ENCODE data around the gene AFG1L.
"Not testable (repeated sequence)": the region's sequence is repeated elsewhere in the genome, so short reads cannot be mapped to it uniquely, and the experiment has no call there.

Gene AFG1L

GRCh38 chr6:108294297-108294726 lies 542 bp upstream of the AFG1L start:
- Histone ChIP-seq H3K27ac (replicated peaks) (peak overlapping the region; percentile 98), H3K4me3 (replicated peaks; ENCODE audit: insufficient read depth, low read length) (peak overlapping the region; percentile 46), H3K27me3 (ENCODE audit: insufficient read depth, poor library complexity, severe bottlenecking) (no peaks in the 10 kb centered on the region)
- DNase-seq (ENCODE audit: low read depth in 1 of 2, low spot score in 1 of 2) = peak in 1 of 2 experiments; percentile 31
- TF ChIP-seq SPI1 (IDR thresholded peaks at IDR 0.05; ENCODE audit: borderline replicate concordance, low read depth) = no peak

GRCh38 chr6:108295676-108296075 lies 822 bp downstream of the AFG1L start:
- Histone ChIP-seq H3K4me3 (replicated peaks; ENCODE audit: insufficient read depth, low read length) (peak overlapping the region; percentile 46), H3K27ac (replicated peaks) (peak overlapping the region; percentile 98), H3K27me3 (ENCODE audit: insufficient read depth, poor library complexity, severe bottlenecking) (no peaks in the 10 kb centered on the region)
- TF ChIP-seq GABPA (IDR thresholded peaks at IDR 0.05; ENCODE audit: low read depth) (no peak), POLR2AphosphoS5 (IDR thresholded peaks at IDR 0.05; ENCODE audit: low read depth) (no peak), SPI1 (IDR thresholded peaks at IDR 0.05; ENCODE audit: borderline replicate concordance, low read depth) (no peak), CTCF (IDR thresholded peaks at IDR 0.05; ENCODE audit: insufficient read depth, low read length) (no peak), REST (IDR thresholded peaks at IDR 0.05; ENCODE audit: insufficient replicate concordance, low read depth) (no peak)
- peak in 1 of 2 experiments; percentile 15 for DNase-seq (ENCODE audit: low read depth in 1 of 2, low spot score in 1 of 2)

- no peak overlapping the region for H3K4me3 ChIP-seq (replicated peaks; ENCODE audit: insufficient read depth, low read length)
- no peaks in the 10 kb centered on the region for H3K27me3 ChIP-seq (ENCODE audit: insufficient read depth, poor library complexity, severe bottlenecking)
- no peak overlapping the region for H3K27ac ChIP-seq (replicated peaks)
- no peak for DNase-seq (ENCODE audit: low read depth in 1 of 2, low spot score in 1 of 2)
- TF ChIP-seq GABPA (IDR thresholded peaks at IDR 0.05; ENCODE audit: low read depth) = no peak
- no peak for TF ChIP-seq SPI1 (IDR thresholded peaks at IDR 0.05; ENCODE audit: borderline replicate concordance, low read depth)
- no peak for TF ChIP-seq REST (IDR thresholded peaks at IDR 0.05; ENCODE audit: insufficient replicate concordance, low read depth)
- TF ChIP-seq CTCF (IDR thresholded peaks at IDR 0.05; ENCODE audit: insufficient read depth, low read length) = no peak
- no peak for TF ChIP-seq POLR2AphosphoS5 (IDR thresholded peaks at IDR 0.05; ENCODE audit: low read depth)
Observed at GRCh38 chr6:108302386-108302785, 7.5 kb downstream of the AFG1L start.

- H3K27me3 ChIP-seq (ENCODE audit: insufficient read depth, poor library complexity, severe bottlenecking) = no peaks in the 10 kb centered on the region
- no peak overlapping the region for H3K27ac ChIP-seq (replicated peaks)
- no peak overlapping the region for H3K4me3 ChIP-seq (replicated peaks; ENCODE audit: insufficient read depth, low read length)
- no peak for DNase-seq (ENCODE audit: low read depth in 1 of 2, low spot score in 1 of 2)
- no peak for TF ChIP-seq SPI1 (IDR thresholded peaks at IDR 0.05; ENCODE audit: borderline replicate concordance, low read depth)
- no peak for TF ChIP-seq CTCF (IDR thresholded peaks at IDR 0.05; ENCODE audit: insufficient read depth, low read length)
- TF ChIP-seq REST (IDR thresholded peaks at IDR 0.05; ENCODE audit: insufficient replicate concordance, low read depth) = no peak
- no peak for TF ChIP-seq POLR2AphosphoS5 (IDR thresholded peaks at IDR 0.05; ENCODE audit: low read depth)
- no peak for TF ChIP-seq GABPA (IDR thresholded peaks at IDR 0.05; ENCODE audit: low read depth)
Observed at GRCh38 chr6:108304646-108305045, 9.8 kb downstream of the AFG1L start.

- not testable (repeated sequence) for H3K27me3 ChIP-seq (ENCODE audit: insufficient read depth, poor library complexity, severe bottlenecking); H3K4me3 ChIP-seq (replicated peaks; ENCODE audit: insufficient read depth, low read length); H3K27ac ChIP-seq (replicated peaks); DNase-seq (ENCODE audit: low read depth in 1 of 2, low spot score in 1 of 2)
Observed at GRCh38 chr6:108308641-108309040, 13.8 kb downstream of the AFG1L start.

Measured in HL-60 (cell line).